Thymus (tissue), 11 donors: Measurements from ENCODE around the gene CDC42EP3. TPM values are rescaled to one million over a fixed set of nuclear protein-coding genes. Genes with fewer than 3 reads are reported as not detected.

Experiments
- DNase-seq, 9 donors: peaks; one replicate each; pipeline ENCODE4 v3.0.0-alpha.2; 2013; ENCODE audit warnings: low spot score in 9 of 9, low read depth in 6 of 9, missing footprints in 1 of 9
- H3K27ac ChIP-seq, 2 donors: one replicate each; pipeline ENCODE4 v1.5.1; 2013; ENCODE audit warnings: control low read depth in 1 of 2, low read depth in 1 of 2, low read length in 1 of 2, mild to moderate bottlenecking in 1 of 2, moderate library complexity in 1 of 2
- H3K27me3 ChIP-seq, 2 donors: one replicate each; pipeline ENCODE4 v1.5.1; 2013; ENCODE audit warnings: low read length in 1 of 2; ENCODE audit not compliant: control insufficient read depth in 2 of 2, insufficient read depth in 1 of 2
- H3K36me3 ChIP-seq, 2 donors: one replicate each; pipeline ENCODE4 v1.5.1; 2013; ENCODE audit warnings: low read length in 1 of 2, mild to moderate bottlenecking in 1 of 2, moderate library complexity in 1 of 2; ENCODE audit not compliant: control insufficient read depth in 2 of 2, insufficient read depth in 2 of 2
- H3K4me1 ChIP-seq, 2 donors: one replicate each; pipeline ENCODE4 v1.5.1; 2013; ENCODE audit warnings: low read length in 2 of 2; ENCODE audit not compliant: control insufficient read depth in 2 of 2, insufficient read depth in 2 of 2
- H3K4me3 ChIP-seq, 2 donors: one replicate each; pipeline ENCODE4 v1.5.1; 2013; ENCODE audit warnings: low read length in 2 of 2, control low read depth in 1 of 2, mild to moderate bottlenecking in 1 of 2
- H3K9me3 ChIP-seq, 2 donors: one replicate each; pipeline ENCODE4 v1.5.1; 2013; ENCODE audit warnings: low read length in 1 of 2, mild to moderate bottlenecking in 1 of 2; ENCODE audit not compliant: control insufficient read depth in 2 of 2, insufficient read depth in 1 of 2
- WGBS: extraction: QIAGEN DNeasy Blood & Tissue Kit; methylation state at CpG from one replicate; pipeline ENCODE4 v1.1.7; 2013; 5-methylcytosine and 5-hydroxymethylcytosine counted together
- polyA plus RNA-seq: library from polyadenylated mRNA; stranded (reverse); fragments of 200-250 nt; gene quantifications from one replicate; pipeline ENCODE4 v1.2.3, GENCODE V29; 2013
- total RNA-seq: library from RNA; stranded (reverse); fragments of 120-200 nt; gene quantifications from one replicate; pipeline ENCODE4 v1.2.4, GENCODE V29; 2013
- donor health status: healthy.

CDC42EP3 gene
- total and polyA plus RNA-seq, 2 donors = 18.8 to 19.1 TPM

GRCh38 chr2:37623406-37623805 is 48.0 kb downstream of the CDC42EP3 start:
- Histone ChIP-seq H3K27ac (no peak overlapping the region), H3K9me3 (no peaks in the 10 kb centered on the region), H3K36me3 (no peaks in the 10 kb centered on the region), H3K4me3 (no peak overlapping the region), H3K4me1 (peaks cover 26 to 38% of the 10 kb centered on the region in 2 donors), H3K27me3 (no peaks in the 10 kb centered on the region)
- DNase-seq = no peak

- Histone ChIP-seq H3K36me3 (no peaks in the 10 kb centered on the region), H3K9me3 (no peaks in the 10 kb centered on the region), H3K27ac (no peak overlapping the region), H3K4me1 (peaks cover 26 to 33% of the 10 kb centered on the region in 2 donors), H3K27me3 (no peaks in the 10 kb centered on the region), H3K4me3 (no peak overlapping the region)
- 98% methylated on average over 4 of the region's 4 CpGs for WGBS
- no peak for DNase-seq
These were observed 48.9 kb downstream of the CDC42EP3 start for GRCh38 chr2:37622450-37623100.

- H3K9me3 ChIP-seq = no peaks in the 10 kb centered on the region
- no peaks in the 10 kb centered on the region for H3K27me3 ChIP-seq
- H3K27ac ChIP-seq = no peak overlapping the region
- no peak for DNase-seq
- H3K4me3 ChIP-seq = no peak overlapping the region
- 99% methylated on average over 1 of the region's 1 CpG for WGBS
- H3K36me3 ChIP-seq = no peaks in the 10 kb centered on the region
- peaks cover 23 to 32% of the 10 kb centered on the region in 2 donors for H3K4me1 ChIP-seq
These were observed 50.2 kb downstream of the CDC42EP3 start for GRCh38 chr2:37621199-37621598.

GRCh38 chr2:37619959-37620300 is 51.5 kb downstream of the CDC42EP3 start:
- DNase-seq = no peak
- Histone ChIP-seq H3K4me1 (peaks cover 20 to 29% of the 10 kb centered on the region in 2 donors), H3K27ac (peak overlapping the region in 1 of 2 donors; percentile 43), H3K36me3 (no peaks in the 10 kb centered on the region), H3K27me3 (no peaks in the 10 kb centered on the region), H3K9me3 (no peaks in the 10 kb centered on the region), H3K4me3 (no peak overlapping the region)

GRCh38 chr2:37619230-37619958 is 52.0 kb downstream of the CDC42EP3 start:
- WGBS = 95% methylated on average over 7 of the region's 7 CpGs
- H3K36me3 ChIP-seq = no peaks in the 10 kb centered on the region

GRCh38 chr2:37618326-37618725 is 53.1 kb downstream of the CDC42EP3 start:
- Histone ChIP-seq H3K9me3 (no peaks in the 10 kb centered on the region), H3K27ac (peak overlapping the region in 1 of 2 donors; percentile 4), H3K27me3 (no peaks in the 10 kb centered on the region), H3K4me3 (no peak overlapping the region), H3K36me3 (no peaks in the 10 kb centered on the region), H3K4me1 (peaks cover 13 to 19% of the 10 kb centered on the region in 2 donors)
- no peak for DNase-seq
- 97% methylated on average over 3 of the region's 3 CpGs for WGBS

More at GRCh38 chr2:37619230-37619958, 52.0 kb downstream of the CDC42EP3 start:
- Histone ChIP-seq H3K27ac (peak overlapping the region in 1 of 2 donors; percentile 43), H3K4me3 (no peak overlapping the region), H3K4me1 (peaks cover 19 to 28% of the 10 kb centered on the region in 2 donors), H3K27me3 (no peaks in the 10 kb centered on the region), H3K9me3 (no peaks in the 10 kb centered on the region)
- no peak for DNase-seq

- Histone ChIP-seq H3K27me3 (no peaks in the 10 kb centered on the region), H3K27ac (no peak overlapping the region), H3K4me1 (peaks cover 13 to 19% of the 10 kb centered on the region in 2 donors), H3K4me3 (no peak overlapping the region), H3K9me3 (no peaks in the 10 kb centered on the region), H3K36me3 (no peaks in the 10 kb centered on the region)
- no peak for DNase-seq
- 98% methylated on average over 14 of the region's 14 CpGs for WGBS
These were observed 54.1 kb downstream of the CDC42EP3 start for GRCh38 chr2:37617119-37617892.

GRCh38 chr2:37616677-37617005 is 54.8 kb downstream of the CDC42EP3 start:
- Histone ChIP-seq H3K4me1 (peaks cover 13 to 19% of the 10 kb centered on the region in 2 donors), H3K27me3 (no peaks in the 10 kb centered on the region), H3K4me3 (no peak overlapping the region), H3K36me3 (no peaks in the 10 kb centered on the region), H3K9me3 (no peaks in the 10 kb centered on the region), H3K27ac (no peak overlapping the region)
- no peak for DNase-seq
- WGBS = 92% methylated on average over 2 of the region's 2 CpGs
